ENCODE measurements around the gene B3GALT6.

DNA sequence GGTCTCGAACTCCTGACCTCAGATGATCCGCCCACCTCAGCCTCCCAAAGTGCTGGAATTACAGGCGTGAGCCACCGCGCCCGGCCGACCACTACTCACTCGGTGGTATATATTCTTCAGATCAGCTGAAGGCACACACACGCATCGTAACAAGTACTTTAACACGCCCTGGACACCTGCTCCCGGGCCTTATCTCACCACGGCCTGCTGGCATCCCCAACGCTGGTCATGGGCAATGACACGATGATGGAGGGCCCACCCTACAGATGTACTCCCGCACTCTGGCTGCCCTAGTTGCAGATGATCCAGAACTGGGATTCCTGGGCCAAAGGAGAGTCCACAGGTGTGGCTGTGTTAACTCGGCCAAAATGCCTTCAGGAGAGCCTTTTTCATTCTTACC, 30.0 kb downstream of the B3GALT6 start:
- TF ChIP-seq, protein P1, sequence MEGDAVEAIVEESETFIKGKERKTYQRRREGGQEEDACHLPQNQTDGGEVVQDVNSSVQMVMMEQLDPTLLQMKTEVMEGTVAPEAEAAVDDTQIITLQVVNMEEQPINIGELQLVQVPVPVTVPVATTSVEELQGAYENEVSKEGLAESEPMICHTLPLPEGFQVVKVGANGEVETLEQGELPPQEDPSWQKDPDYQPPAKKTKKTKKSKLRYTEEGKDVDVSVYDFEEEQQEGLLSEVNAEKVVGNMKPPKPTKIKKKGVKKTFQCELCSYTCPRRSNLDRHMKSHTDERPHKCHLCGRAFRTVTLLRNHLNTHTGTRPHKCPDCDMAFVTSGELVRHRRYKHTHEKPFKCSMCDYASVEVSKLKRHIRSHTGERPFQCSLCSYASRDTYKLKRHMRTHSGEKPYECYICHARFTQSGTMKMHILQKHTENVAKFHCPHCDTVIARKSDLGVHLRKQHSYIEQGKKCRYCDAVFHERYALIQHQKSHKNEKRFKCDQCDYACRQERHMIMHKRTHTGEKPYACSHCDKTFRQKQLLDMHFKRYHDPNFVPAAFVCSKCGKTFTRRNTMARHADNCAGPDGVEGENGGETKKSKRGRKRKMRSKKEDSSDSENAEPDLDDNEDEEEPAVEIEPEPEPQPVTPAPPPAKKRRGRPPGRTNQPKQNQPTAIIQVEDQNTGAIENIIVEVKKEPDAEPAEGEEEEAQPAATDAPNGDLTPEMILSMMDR (IDR thresholded peaks at IDR 0.05), result no peak
- no peak for TF ChIP-seq POLR2A (IDR thresholded peaks at IDR 0.05)
- TF ChIP-seq EP300 (IDR thresholded peaks at IDR 0.05; ENCODE audit: low read depth), result no peak

All from transverse colon (tissue), 3 donors.